Smooth muscle cell (in vitro differentiated cells): ENCODE data around the gene EIF5A. TPM values are rescaled to one million over a fixed set of nuclear protein-coding genes. Genes with fewer than 3 reads are reported as not detected.
A peak's percentile ranks its signal among the peaks of the same experiment; 100 is the strongest.

ENCODE experiments used
- DNase-seq: peaks from one replicate; lab custom pipeline; 2025; ENCODE audit not compliant: unreplicated experiment; lab: John Stamatoyannopoulos, UW
- H2AFZ ChIP-seq: fragments of 200-600 bp; sonication (generic); 2 replicates; pipeline ENCODE4 v1.6.0; 2016; ENCODE audit warnings: antibody characterized with exemption, low read depth, mild to moderate bottlenecking
- H3F3A ChIP-seq: fragments of 200-600 bp; sonication (generic); 2 replicates; pipeline ENCODE4 v1.6.0; 2017; ENCODE audit warnings: antibody characterized with exemption, low read depth
- H3K27ac ChIP-seq: fragments of 200-600 bp; sonication (generic); 2 replicates; pipeline ENCODE4 v1.5.1; 2016; ENCODE audit warnings: low read depth, mild to moderate bottlenecking
- H3K27me3 ChIP-seq: fragments of 200-600 bp; sonication (generic); 2 replicates; pipeline ENCODE4 v1.6.1; 2016; ENCODE audit warnings: low read depth, mild to moderate bottlenecking
- H3K36me3 ChIP-seq: fragments of 200-600 bp; sonication (generic); 2 replicates; pipeline ENCODE4 v1.5.1; 2016; ENCODE audit warnings: low read depth
- H3K4me1 ChIP-seq: fragments of 200-600 bp; sonication (generic); 2 replicates; pipeline ENCODE4 v1.5.1; 2016; ENCODE audit warnings: low read depth
- H3K4me2 ChIP-seq: fragments of 200-600 bp; sonication (generic); 2 replicates; pipeline ENCODE4 v1.6.0; 2016; ENCODE audit warnings: mild to moderate bottlenecking
- H3K4me3 ChIP-seq: fragments of 200-600 bp; sonication (generic); 2 replicates; pipeline ENCODE4 v1.5.1; 2016; ENCODE audit warnings: mild to moderate bottlenecking
- H3K79me2 ChIP-seq: fragments of 200-600 bp; sonication (generic); 2 replicates; pipeline ENCODE4 v1.6.0; 2016; ENCODE audit warnings: low read depth, mild to moderate bottlenecking
- H3K9ac ChIP-seq: fragments of 200-600 bp; sonication (generic); 2 replicates; pipeline ENCODE4 v1.6.0; 2016; ENCODE audit warnings: low read depth
- H3K9me3 ChIP-seq: fragments of 200-600 bp; sonication (generic); replicated peaks from 2 replicates; pipeline ENCODE4 v1.5.1; 2016; ENCODE audit warnings: low read depth
- H4K20me1 ChIP-seq: fragments of 200-600 bp; sonication (generic); 2 replicates; pipeline ENCODE4 v1.6.0; 2016; ENCODE audit warnings: low read depth
- WGBS: methylation state at CpG from one replicate; pipeline ENCODE4 v1.1.7; 2016; ENCODE audit warnings: low lambda C conversion rate; 5-methylcytosine and 5-hydroxymethylcytosine counted together
- polyA plus RNA-seq: library from polyadenylated mRNA; unstranded; fragments of >200 nt; fragmentation: Nextera tagmentation; extraction: Ambion mirVana; gene quantifications from 2 replicates; pipeline ENCODE4 v1.2.1, GENCODE V29; 2016
- total RNA-seq: library from RNA; depleted of rRNA; stranded (reverse); fragments of >200 nt; gene quantifications from 2 replicates; pipeline ENCODE4 v1.2.3, GENCODE V29; 2014
- TF ChIP-seq, protein P1 (sequence below): fragments of 200-600 bp; sonication (generic); IDR thresholded peaks from 2 replicates; pipeline ENCODE4 v1.5.1; 2017; ENCODE audit warnings: borderline replicate concordance, mild to moderate bottlenecking, antibody characterized with exemption; ENCODE audit not compliant: insufficient read depth, poor library complexity, severe bottlenecking

Gene EIF5A
- total and polyA plus RNA-seq, 2 experiments from 2014 or later: 323 to 797 TPM

DNA sequence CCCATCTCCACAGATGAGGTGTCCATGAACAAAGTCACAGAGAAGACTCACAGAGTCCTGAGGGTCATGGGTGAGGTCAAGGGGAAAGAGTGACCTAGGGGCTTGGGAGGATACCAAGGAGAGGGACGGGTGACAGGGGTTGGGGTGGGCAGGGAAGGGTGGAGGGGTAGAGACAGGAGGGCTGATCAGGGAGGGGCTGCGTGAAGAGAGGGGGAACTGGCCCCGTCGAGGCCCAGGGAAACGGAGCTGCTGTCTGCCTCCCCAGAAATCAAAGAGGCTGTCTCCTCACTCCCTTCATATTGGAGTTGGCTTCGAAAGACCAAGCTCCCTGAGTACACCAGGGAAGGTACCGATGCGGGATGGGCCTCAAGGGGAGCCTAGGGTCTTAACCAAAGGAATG is 48.1 kb downstream of the EIF5A start:
- 84% methylated on average over 8 of the region's 8 CpGs for WGBS
- no peaks in the 10 kb centered on the region for H3K27me3 ChIP-seq
- no peak overlapping the region for H2AFZ ChIP-seq
- H3K4me3 ChIP-seq: no peak overlapping the region
- DNase-seq: no peak
- no peaks in the 10 kb centered on the region for H3K9me3 ChIP-seq
- peaks cover 32% of the 10 kb centered on the region for H3F3A ChIP-seq
- H3K4me1 ChIP-seq: peaks cover 24% of the 10 kb centered on the region
- H3K9ac ChIP-seq: peak overlapping the region; percentile 50
- H4K20me1 ChIP-seq: peaks cover 14% of the 10 kb centered on the region
- peak overlapping the region; percentile 100 for H3K27ac ChIP-seq
- peak overlapping the region; percentile 97 for H3K4me2 ChIP-seq
- TF ChIP-seq, protein P1, sequence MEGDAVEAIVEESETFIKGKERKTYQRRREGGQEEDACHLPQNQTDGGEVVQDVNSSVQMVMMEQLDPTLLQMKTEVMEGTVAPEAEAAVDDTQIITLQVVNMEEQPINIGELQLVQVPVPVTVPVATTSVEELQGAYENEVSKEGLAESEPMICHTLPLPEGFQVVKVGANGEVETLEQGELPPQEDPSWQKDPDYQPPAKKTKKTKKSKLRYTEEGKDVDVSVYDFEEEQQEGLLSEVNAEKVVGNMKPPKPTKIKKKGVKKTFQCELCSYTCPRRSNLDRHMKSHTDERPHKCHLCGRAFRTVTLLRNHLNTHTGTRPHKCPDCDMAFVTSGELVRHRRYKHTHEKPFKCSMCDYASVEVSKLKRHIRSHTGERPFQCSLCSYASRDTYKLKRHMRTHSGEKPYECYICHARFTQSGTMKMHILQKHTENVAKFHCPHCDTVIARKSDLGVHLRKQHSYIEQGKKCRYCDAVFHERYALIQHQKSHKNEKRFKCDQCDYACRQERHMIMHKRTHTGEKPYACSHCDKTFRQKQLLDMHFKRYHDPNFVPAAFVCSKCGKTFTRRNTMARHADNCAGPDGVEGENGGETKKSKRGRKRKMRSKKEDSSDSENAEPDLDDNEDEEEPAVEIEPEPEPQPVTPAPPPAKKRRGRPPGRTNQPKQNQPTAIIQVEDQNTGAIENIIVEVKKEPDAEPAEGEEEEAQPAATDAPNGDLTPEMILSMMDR: no peak
- no peaks in the 10 kb centered on the region for H3K36me3 ChIP-seq
- H3K79me2 ChIP-seq: peaks cover 28% of the 10 kb centered on the region

- Histone ChIP-seq H3K27me3 (no peaks in the 10 kb centered on the region), H3K27ac (peak overlapping the region; percentile 100), H3K9me3 (no peaks in the 10 kb centered on the region), H3K36me3 (no peaks in the 10 kb centered on the region), H3K4me3 (no peak overlapping the region), H3K4me2 (peak overlapping the region; percentile 97), H3K9ac (no peak overlapping the region), H2AFZ (no peak overlapping the region), H4K20me1 (peaks cover 14% of the 10 kb centered on the region), H3F3A (peaks cover 32% of the 10 kb centered on the region), H3K4me1 (peaks cover 24% of the 10 kb centered on the region), H3K79me2 (peaks cover 22% of the 10 kb centered on the region)
- DNase-seq: peak; percentile 29
- TF ChIP-seq, protein P1: peak; percentile 73
- 10% methylated on average over 12 of the region's 12 CpGs for WGBS
These were observed 48.7 kb downstream of the EIF5A start for GRCh38 chr17:7356072-7356549.

DNA sequence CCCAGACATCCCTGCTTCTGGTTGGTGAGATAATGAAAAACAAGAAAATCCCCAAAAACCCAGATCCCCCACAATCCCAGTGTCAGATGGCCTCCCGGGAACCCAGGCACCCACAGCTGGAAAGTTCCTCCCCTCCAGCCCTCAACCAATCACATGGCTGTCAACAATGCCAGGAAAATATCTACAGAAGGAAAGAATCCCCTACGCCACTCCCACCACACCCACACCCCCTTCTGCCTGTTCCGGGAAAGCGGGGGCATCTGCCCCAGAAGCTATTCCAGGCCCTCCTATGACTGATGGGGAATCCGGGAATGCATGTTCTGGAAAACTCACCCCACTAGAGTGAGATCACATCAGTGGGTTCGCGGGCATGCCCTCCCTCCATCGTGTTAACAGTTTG is 49.3 kb downstream of the EIF5A start:
- H2AFZ ChIP-seq: no peak overlapping the region
- peak overlapping the region; percentile 30 for H3K27ac ChIP-seq
- TF ChIP-seq, protein P1: no peak
- H3F3A ChIP-seq: peaks cover 32% of the 10 kb centered on the region
- H3K27me3 ChIP-seq: no peaks in the 10 kb centered on the region
- H3K4me2 ChIP-seq: no peak overlapping the region
- no peak for DNase-seq
- peaks cover 20% of the 10 kb centered on the region for H3K79me2 ChIP-seq
- peaks cover 14% of the 10 kb centered on the region for H4K20me1 ChIP-seq
- WGBS: 55% methylated on average over 8 of the region's 8 CpGs
- no peak overlapping the region for H3K9ac ChIP-seq
- no peak overlapping the region for H3K4me3 ChIP-seq
- H3K9me3 ChIP-seq: no peaks in the 10 kb centered on the region
- no peaks in the 10 kb centered on the region for H3K36me3 ChIP-seq
- peaks cover 24% of the 10 kb centered on the region for H3K4me1 ChIP-seq

- H3K9me3 ChIP-seq: no peaks in the 10 kb centered on the region
- DNase-seq: no peak
- peaks cover 24% of the 10 kb centered on the region for H3K4me1 ChIP-seq
- H3K4me3 ChIP-seq: no peak overlapping the region
- H4K20me1 ChIP-seq: peaks cover 14% of the 10 kb centered on the region
- H3K79me2 ChIP-seq: peaks cover 17% of the 10 kb centered on the region
- TF ChIP-seq, protein P1: no peak
- H3K36me3 ChIP-seq: no peaks in the 10 kb centered on the region
- WGBS: 84% methylated on average over 2 of the region's 2 CpGs
- peaks cover 32% of the 10 kb centered on the region for H3F3A ChIP-seq
- no peaks in the 10 kb centered on the region for H3K27me3 ChIP-seq
- peak overlapping the region; percentile 30 for H3K27ac ChIP-seq
- H2AFZ ChIP-seq: no peak overlapping the region
- no peak overlapping the region for H3K9ac ChIP-seq
- no peak overlapping the region for H3K4me2 ChIP-seq
These were observed 50.0 kb downstream of the EIF5A start for GRCh38 chr17:7357381-7357780.
